C4-2B (cell line): Measurements from ENCODE around the gene TRAPPC4.
"Not testable (repeated sequence)": the region's sequence is repeated elsewhere in the genome, so short reads cannot be mapped to it uniquely, and the experiment has no call there.

Source experiments
- H3K27ac ChIP-seq: fragments of 450-650 bp; 2 replicates; pipeline ENCODE4 v1.5.1; 2017
- ZFX ChIP-seq: fragments of 450-650 bp; IDR thresholded peaks from 2 replicates; pipeline ENCODE4 v1.6.1; 2017
- TF ChIP-seq, protein P1 (sequence below): fragments of 450-650 bp; conservative IDR thresholded peaks from 2 replicates; pipeline ENCODE4 v1.5.1; 2017; ENCODE audit warnings: mild to moderate bottlenecking

Gene TRAPPC4

DNA sequence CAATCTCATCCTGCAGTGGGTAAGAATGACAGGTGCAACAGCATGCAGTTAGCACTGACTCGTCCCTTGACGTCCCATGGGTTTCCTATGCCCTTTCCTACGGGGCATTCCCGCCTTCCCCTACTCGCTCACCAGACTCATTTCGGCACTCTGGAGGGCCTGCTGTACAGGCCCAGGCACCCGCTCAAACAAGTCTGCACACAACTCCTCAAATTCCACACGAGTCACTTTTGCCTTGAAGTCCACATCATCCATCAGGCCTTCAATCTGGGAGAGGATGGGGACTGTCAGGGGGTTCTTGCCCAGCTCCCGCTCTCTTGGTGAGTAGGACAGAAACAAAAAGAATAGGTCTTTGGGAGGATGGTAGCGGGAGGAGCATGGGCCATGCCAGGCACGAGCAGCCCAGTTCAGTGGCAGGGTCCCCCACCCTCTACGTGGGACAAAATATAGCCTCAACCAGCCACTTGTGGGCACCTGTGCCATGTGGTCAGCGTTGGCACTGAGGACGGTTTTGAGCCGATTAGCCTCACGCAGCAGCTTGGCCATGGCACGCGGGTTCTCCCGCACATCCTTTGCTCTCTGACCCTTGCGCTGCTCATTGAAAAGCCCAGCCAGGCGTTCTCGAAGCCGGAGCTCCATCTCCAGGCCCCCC is 33.7 kb downstream of the TRAPPC4 start:
- H3K27ac ChIP-seq = no peak overlapping the region
- TF ChIP-seq, protein P1, sequence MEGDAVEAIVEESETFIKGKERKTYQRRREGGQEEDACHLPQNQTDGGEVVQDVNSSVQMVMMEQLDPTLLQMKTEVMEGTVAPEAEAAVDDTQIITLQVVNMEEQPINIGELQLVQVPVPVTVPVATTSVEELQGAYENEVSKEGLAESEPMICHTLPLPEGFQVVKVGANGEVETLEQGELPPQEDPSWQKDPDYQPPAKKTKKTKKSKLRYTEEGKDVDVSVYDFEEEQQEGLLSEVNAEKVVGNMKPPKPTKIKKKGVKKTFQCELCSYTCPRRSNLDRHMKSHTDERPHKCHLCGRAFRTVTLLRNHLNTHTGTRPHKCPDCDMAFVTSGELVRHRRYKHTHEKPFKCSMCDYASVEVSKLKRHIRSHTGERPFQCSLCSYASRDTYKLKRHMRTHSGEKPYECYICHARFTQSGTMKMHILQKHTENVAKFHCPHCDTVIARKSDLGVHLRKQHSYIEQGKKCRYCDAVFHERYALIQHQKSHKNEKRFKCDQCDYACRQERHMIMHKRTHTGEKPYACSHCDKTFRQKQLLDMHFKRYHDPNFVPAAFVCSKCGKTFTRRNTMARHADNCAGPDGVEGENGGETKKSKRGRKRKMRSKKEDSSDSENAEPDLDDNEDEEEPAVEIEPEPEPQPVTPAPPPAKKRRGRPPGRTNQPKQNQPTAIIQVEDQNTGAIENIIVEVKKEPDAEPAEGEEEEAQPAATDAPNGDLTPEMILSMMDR = no peak
- no peak for TF ChIP-seq ZFX

DNA sequence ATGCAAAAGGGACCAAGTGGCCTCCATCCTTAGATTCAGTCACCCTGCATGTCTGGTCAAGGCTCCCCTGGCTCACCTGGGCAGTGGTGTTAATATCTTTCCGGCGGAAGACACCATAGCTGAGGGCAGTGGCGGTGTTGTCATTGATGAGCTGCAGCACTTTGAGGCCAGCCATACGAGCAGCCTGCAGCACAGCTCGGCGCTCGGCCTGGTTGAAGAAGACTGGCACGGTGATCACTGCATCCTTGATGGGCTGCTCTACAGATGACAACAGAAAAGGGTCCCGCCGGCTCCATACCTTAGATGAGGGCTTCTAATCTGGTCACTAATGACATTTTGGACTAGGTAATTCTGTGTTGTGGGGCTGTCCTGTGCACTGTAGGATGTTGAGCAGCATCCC is 35.9 kb downstream of the TRAPPC4 start:
- no peak for TF ChIP-seq ZFX
- TF ChIP-seq, protein P1 = no peak
- H3K27ac ChIP-seq = no peak overlapping the region

DNA sequence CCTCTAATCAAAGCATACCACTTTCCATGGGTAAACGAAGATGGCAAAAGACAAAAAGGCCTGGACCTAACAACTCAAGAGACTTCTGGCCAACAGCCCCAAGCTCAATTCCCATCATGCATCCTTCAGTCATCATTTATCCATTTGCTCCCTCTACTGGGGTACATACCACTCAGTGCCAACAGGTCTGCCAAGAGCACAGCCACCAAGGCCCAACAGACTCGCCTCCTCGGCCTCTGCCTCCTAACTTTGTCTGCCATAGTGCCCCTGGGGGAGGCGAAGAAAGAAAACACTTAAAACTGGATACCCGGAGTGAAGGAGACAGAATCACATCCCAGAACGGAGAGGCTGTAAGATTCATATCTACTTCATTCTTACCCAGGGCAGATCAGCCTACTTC is 37.3 kb downstream of the TRAPPC4 start:
- peak overlapping the region; percentile 87 for H3K27ac ChIP-seq
- TF ChIP-seq, protein P1 = no peak
- TF ChIP-seq ZFX = no peak

DNA sequence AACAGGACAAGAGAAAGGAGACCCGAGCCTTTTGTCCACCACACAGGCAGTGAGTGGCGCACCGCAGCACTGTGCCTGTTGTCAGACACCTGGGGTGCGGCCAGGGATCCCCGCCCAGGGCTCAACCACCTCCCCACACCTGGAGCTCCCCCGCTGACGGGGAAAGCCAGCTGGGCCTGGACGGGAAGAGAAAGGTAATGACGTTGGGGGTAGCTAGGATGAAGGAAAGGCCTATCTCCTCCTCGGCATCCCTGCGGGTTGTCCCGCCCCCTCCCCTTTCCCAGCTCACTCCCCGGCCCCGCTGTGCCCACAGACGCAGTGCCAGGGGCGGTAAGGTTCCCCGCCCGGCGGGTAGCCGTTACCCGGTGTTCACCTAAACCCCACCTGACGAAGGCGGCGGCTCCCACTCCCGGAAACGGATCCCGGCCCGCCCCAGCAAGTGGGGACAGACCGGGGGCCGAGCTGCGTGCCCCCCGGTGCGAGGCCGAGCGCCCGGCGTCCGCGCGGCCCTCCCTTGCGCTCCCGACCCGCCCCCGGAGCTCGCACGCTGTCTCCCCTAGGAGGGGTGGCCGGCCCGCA is 37.9 kb downstream of the TRAPPC4 start:
- peak overlapping the region; percentile 87 for H3K27ac ChIP-seq
- TF ChIP-seq, protein P1 = no peak
- TF ChIP-seq ZFX = peak; percentile 77; the same call in 1 of the 2 replicates

DNA sequence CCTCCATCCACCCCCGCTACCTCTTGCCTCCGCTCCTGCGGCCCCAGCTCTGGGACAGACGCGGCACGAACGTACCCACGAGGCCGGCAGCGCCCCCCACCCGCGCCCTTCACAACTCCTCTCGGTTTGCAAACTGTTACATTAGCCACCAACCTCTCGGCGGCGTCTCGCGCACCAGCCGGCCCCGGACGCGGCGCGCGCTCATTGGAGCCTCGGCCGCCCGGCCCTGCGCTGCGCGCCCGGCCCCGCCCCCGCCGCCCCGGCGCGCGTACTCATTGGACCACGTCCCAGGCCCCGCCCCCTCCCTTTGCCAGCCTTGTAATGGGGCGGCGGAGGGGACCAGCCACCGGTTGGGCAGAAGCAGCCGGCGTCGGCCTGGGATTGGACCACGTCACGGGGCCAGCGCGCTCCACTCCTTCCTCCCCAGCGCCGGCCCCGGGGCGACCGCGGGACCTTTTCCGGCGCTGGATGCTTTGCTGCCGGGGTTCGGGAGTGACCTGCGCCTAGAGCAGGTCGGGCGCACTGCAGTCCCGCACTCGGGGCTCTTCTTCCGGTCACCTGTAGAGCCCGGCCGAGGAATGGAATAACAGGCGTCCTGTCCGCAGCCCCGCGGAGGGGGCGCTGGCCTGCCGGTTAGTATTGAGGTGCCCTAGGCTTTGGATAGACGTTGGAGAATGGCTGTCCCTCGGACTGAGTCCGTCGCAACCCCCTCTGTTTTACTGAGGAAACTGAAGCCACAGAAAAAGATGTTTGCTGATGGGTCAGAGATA is 38.6 kb downstream of the TRAPPC4 start, which contains the start of gene HYOU1:
Gene HYOU1, minus strand, starts transcription at position 206 of the 770 bp plus-strand sequence. CDS start 1,045 bp downstream, outside the sequence.
- TF ChIP-seq, protein P1 = no peak; the same call in 1 of the 2 replicates
- TF ChIP-seq ZFX = peak; percentile 32; the same call in 1 of the 2 replicates

DNA sequence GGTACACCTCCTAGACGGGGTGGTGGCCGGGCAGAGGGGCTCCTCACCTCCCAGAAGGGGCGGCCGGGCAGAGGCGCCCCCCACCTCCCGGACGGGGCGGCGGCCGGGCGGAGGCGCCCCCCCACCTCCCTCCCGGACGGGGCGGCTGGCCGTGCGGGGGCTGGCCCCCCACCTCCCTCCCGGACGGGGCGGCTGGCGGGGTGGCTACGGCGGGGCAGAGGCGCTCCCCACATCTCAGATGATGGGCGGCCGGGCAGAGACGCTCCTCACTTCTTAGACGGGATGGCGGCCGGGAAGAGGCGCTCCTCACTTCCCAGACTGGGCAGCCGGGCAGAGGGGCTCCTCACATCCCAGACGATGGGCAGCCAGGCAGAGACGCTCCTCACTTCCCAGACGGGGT is 40.6 kb downstream of the TRAPPC4 start:
- not testable (repeated sequence) for H3K27ac ChIP-seq

More for the DNA sequence above, 38.6 kb downstream of the TRAPPC4 start, which contains the start of gene HYOU1:
- H3K27ac ChIP-seq = peak within 1 kb of the TSS; percentile 87

DNA sequence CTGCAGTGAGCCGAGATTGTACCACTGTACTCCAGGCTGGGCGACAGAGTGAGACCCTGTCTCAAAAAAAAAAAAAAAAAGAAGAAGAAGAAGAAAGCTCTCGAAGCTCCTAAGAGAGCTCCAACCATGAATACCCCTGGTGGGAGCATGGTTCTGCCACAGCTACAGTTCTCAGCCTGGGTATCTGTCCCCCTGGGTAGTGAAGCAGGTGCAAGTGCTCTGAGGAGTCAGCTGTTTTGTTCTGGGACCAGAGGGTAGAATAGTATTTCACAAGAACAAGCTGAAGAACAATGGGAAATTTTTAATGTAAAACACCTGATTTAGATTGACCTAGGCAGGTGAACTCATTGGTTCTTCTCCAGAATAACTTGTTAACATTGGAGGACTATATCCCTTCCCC is 42.7 kb downstream of the TRAPPC4 start:
- TF ChIP-seq, protein P1 = no peak
- TF ChIP-seq ZFX = no peak
- no peak overlapping the region for H3K27ac ChIP-seq
